Suprapubic skin (tissue), 3 donors: ENCODE data around the gene TDRD10.

Source experiments
- CTCF ChIP-seq, 2 donors: fragments of 200-600 bp in 1 of 2; fragments of 450-650 bp in 1 of 2; sonication (generic) in 1 of 2; IDR thresholded peaks; one replicate each; pipeline ENCODE4 v1.5.1; 2016 to 2019; ENCODE audit warnings: antibody characterized with exemption in 2 of 2, mild to moderate bottlenecking in 1 of 2, moderate library complexity in 1 of 2
- POLR2AphosphoS5 ChIP-seq, 3 donors: sonication (generic); formaldehyde crosslinking; IDR thresholded peaks; one replicate each; pipeline ENCODE4 v1.6.1; 2017; ENCODE audit warnings: antibody characterized with exemption in 3 of 3

GRCh38 chr1:154574716-154575115 is 72.7 kb downstream of the TDRD10 start:
- TF ChIP-seq CTCF (IDR thresholded peaks at IDR 0.05), result no peak
- TF ChIP-seq POLR2AphosphoS5 (IDR thresholded peaks at IDR 0.05), result no peak
